PC-3 (cell line): ENCODE measurements around the gene KRT7.

Experiments
- EZH2 ChIP-seq: fragments of 300-600 bp; sonication (generic); IDR thresholded peaks from one replicate; pipeline ENCODE4 v1.6.1; 2017; ENCODE audit warnings: antibody characterized with exemption, mild to moderate bottlenecking, low read length; ENCODE audit not compliant: unreplicated experiment
- TF ChIP-seq, protein P1 (sequence below): fragments of 300-600 bp; sonication (generic); conservative IDR thresholded peaks from 2 replicates; pipeline ENCODE4 v1.5.1; 2017; ENCODE audit warnings: antibody characterized with exemption, low read depth, mild to moderate bottlenecking, low read length

DNA sequence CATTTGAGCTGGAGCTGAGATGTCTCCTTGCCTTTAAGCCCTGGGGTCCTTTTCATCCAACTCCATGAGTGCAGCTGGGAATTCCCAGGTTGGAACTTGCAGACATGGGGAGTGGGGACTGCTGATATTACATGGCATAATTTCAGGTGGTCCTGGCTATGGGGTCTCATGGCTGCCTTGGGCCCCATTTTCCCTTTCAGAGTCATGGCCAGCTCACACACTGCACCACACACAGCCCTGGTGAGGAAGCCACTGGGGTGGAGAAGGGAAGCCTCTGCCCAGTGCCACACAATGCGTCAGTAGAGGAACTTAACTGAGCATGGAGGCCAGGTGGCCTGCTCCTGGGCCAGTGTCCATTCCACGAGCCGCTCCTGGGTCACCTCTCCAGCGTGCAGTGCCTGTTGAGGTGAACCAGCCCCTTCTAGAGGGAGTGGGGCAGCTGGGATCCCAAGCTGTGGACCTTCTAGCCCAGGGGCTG, 24.1 kb downstream of the KRT7 start:
- TF ChIP-seq, protein P1, sequence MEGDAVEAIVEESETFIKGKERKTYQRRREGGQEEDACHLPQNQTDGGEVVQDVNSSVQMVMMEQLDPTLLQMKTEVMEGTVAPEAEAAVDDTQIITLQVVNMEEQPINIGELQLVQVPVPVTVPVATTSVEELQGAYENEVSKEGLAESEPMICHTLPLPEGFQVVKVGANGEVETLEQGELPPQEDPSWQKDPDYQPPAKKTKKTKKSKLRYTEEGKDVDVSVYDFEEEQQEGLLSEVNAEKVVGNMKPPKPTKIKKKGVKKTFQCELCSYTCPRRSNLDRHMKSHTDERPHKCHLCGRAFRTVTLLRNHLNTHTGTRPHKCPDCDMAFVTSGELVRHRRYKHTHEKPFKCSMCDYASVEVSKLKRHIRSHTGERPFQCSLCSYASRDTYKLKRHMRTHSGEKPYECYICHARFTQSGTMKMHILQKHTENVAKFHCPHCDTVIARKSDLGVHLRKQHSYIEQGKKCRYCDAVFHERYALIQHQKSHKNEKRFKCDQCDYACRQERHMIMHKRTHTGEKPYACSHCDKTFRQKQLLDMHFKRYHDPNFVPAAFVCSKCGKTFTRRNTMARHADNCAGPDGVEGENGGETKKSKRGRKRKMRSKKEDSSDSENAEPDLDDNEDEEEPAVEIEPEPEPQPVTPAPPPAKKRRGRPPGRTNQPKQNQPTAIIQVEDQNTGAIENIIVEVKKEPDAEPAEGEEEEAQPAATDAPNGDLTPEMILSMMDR, result no peak
- TF ChIP-seq EZH2, result no peak
